GM18868 (cell line): ENCODE measurements around the gene LZTS2.

Experiments
- ATAC-seq: cut with Tn5 transposase; IDR thresholded peaks from one replicate; pipeline ENCODE4 v1.9.1; 2021; ENCODE audit warnings: mild to moderate bottlenecking, moderate library complexity; ENCODE audit not compliant: unreplicated experiment

LZTS2 gene

DNA sequence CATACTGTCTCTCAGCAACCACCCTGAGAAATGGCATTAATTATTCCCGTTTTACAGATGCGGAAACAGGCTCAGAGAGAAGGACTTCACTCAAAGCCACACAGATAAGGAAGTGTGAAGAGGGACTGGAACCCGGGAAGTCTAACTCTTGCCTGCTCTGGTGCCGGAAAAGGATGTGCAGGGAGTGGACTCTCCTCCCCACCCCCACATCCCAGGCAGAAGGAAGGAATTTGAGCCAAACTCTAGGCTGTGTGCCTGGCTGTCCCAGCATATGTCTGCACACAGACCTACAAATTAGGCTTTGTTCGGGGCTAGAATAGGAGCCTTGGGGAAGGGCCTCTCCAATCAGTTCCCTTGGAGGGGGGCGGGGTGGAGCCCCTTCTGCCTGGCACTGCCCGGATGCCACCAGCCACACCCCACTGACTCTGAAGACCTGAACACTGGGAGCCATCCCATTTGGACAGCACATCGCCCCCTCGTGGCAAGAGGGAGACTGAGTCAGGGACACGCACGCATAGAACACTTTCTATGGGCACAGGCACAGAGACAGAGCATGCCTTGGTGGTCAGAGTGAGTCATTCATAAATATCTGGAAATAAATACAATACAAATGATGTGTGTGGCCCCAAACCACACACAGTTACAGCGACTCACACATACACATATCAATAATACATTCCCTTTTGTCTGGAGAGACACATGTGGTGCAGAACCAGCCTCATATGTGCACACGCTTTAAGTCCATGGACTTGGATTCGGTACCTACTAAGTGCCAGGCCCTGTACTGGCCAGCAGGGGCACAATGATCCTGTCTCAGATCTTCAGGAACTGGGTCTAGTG is 13.1 kb downstream of the LZTS2 start:
- peak; percentile 85 for ATAC-seq

DNA sequence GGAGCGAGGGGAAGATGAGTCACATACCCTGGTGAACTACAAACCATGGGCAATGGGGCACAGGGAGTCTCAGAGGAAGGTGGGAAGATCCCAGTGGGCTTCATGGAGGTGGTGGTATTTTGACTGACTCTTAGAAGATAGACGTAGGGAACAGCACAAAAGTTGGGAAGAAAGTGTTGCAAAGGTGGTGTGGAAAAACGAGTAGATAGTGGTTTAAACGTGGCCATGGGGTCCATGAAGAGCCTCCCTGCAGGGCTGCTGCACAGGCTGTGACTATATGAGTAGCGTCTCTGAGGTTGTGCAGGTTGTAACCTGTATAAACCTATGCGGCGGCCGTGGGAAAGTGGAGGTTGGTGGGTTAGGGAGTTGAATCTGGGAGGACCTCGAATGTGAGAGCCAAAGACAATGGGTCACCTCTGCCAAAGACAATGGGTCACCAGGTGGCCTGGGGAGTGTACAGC is 13.8 kb downstream of the LZTS2 start:
- no peak for ATAC-seq

DNA sequence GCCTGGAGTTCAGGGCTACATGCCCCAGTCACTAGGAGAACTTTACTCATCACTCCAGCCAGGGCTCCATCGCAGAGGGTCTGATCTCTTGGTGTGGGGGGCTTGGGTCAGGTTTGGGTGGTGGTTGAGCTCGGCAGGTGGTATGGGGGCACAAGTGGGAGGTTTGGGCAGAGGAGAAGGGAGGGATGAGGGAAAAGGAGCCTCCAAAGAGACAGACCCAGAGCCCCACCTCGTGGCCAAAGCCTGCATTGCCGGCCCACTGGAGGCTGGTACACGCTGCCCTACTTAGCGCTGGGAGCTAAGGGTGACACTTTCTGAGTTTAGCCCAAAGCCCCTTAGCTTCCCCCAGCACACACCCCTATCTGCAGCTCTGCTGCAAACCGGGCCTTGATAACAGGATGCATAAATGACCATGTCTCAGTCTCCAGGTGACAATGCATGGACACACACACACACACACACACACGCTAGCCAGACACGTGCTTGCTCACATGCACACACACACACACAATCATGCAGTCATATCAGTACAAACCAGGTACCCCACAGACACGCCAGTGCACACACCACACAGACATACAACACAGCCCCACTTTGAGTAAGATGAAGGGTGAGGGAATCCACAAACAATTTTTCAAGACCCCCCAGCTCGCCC is 14.7 kb downstream of the LZTS2 start:
- ATAC-seq: no peak

DNA sequence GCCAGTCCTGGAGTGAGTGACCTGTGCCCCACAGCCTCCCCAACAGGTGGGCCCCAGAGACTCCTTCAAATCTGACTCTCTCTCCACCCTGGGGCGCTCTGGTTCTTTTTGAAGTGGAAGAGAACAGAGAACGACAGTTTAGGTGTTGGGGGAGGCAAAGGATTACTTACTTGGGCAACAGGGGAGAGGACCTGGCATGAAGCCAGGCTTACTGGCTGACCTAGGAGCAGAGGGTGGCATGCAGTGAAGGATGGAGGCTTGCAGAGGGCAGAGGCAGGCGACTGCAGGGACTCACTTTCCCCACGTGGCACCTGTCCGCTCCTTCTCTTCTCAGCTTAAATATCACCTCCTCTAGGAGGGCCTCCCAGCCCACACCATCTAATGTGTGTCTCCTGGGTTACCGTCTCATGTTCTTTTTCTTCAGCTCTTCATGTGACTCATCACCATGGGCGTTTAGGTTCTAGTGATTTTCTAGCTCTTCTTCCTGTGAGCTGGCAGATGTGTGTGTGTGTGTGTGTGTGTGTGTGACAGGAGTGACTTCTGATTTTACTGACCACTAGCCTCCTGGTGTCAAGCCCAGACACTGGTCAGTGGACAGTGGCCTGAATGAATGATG is 15.5 kb downstream of the LZTS2 start:
- ATAC-seq: no peak

DNA sequence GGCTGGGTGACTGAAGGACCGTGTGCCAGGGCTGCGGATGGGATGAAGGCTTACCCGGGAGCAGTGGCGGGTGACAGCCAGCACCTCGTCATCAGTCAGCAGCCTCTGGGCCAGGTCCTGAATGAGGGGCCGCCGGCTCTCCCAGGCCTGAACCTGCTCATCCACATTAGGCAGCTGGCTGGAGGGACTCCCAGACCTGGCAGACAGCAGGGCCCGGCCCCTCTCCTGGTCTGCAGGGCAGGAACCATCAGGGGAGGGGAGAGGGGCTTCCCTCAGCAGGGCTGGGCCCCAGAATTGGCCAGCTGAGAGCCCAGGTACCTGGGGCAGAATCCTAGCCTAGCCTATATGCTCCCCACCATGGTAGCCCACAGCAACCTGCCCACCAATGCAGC is 16.0 kb downstream of the LZTS2 start:
- no peak for ATAC-seq

DNA sequence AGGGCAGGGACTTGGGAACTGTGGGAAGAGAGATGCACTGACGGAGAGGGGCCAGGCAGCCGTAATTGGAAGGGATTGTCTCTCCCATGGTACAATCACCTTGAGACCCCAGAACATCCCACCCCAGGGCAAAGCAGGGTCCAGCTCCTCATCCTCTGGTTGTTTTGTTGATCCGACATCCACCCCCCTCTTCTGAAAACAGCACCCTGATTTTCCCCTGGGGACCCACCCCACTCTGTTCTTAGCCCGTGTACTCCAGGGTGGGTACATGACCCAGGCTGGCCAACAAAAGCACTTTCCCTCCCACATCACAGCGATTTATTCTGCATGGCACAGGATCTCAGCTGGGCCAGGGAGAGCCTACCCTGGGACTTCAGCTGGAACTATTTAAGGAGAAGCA is 17.2 kb downstream of the LZTS2 start:
- no peak for ATAC-seq

GRCh38 chr10:101018118-101018599 is 18.6 kb downstream of the LZTS2 start:
- no peak for ATAC-seq

- ATAC-seq: no peak
Observed at GRCh38 chr10:101018600-101019439, 19.2 kb downstream of the LZTS2 start.

DNA sequence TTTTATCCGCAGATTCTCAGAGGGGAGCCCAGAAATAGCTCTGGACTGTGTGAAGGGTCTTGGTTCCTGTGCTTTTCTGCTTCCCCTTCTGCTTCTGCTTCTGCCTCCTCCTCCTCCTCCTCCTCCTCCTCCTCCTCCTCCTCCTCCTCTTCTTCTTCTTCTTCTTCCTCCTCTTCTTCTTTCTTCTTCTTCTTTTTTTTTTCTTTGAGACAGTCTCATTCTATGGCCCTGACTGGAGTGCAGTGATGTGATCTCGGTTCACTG is 19.8 kb downstream of the LZTS2 start:
- no peak for ATAC-seq

GRCh38 chr10:101020427-101021075 is 20.9 kb downstream of the LZTS2 start:
- ATAC-seq: no peak

DNA sequence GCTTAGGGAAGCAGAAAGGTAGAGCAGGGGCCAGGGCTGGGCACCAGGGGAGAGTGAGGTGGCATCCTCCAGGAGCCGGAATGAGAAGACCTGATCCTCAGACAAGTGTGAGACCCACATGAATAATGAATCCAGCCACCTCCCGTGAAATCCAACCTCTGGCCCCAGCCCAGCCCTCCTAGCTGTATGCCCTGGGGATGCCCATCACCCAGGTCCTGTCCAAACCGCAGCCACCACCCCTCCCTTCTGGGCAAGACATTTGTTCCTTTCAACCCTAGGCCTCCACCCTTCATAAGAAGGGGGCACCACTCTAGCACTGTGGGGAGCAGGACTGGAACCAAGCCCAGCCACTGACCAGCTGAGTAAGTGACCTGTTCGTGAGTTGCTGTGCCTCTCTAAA is 21.6 kb downstream of the LZTS2 start:
- no peak for ATAC-seq

DNA sequence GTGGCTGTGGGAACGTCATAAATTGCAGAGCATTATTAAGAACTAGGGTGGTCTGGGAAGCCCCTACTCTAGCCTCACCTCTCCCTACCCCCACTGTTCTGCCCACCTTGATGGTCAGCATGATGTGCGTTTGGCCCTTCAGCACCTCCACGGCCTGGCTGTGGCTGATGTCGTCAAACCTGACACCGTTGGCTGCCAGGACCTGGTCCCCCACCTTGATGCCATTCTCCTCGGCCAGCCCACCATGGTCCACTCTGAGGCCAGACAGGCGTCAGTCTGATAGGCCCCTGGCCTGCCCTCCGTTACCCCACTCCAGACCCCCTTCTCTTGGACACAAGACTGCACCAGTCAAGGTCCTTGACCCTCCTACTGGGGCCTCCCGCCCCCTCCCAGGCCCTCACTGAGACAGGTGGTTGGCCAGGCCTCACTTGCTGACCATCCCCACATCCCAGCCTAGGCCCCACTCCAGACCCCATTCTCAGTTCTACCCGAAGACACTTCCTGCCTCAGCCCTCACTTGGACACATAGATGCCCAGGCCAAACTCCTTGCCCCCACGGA is 22.2 kb downstream of the LZTS2 start:
- ATAC-seq: no peak

DNA sequence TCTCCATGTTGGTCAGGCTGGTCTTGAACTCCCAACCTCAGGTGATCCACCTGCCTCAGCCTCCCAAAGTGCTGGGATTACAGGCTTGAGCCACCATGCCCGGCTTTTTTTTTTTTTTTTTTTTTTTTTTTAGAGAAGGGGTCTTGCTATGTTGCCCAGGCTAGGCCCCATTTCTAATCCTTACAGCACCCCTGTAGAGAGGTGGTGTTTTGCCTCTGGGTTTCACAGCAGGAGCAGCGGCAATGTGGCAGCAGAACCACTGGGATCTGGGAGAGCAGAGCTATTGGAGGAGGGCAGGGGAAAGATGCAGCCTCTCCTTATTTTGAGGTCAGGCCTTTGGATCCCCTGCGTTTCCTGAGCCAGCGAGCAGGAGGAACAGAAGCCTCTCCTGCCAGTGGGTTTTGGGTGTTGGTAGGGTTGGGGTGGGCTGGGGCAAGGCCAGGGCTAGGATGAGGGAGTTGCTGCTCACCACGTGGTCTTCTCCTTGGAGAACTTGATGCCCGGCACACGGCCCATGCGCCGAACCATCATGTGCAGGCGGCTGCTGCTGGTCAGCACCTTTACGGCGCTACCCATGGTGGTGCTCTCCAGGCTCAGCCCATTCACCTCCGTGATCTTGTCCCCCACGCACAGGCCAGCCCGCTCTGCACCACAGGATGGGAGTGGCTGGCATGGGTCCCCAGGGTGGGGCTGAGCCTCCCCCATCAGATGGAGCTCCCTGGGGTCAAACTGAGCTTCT is 23.5 kb downstream of the LZTS2 start:
- ATAC-seq: no peak

DNA sequence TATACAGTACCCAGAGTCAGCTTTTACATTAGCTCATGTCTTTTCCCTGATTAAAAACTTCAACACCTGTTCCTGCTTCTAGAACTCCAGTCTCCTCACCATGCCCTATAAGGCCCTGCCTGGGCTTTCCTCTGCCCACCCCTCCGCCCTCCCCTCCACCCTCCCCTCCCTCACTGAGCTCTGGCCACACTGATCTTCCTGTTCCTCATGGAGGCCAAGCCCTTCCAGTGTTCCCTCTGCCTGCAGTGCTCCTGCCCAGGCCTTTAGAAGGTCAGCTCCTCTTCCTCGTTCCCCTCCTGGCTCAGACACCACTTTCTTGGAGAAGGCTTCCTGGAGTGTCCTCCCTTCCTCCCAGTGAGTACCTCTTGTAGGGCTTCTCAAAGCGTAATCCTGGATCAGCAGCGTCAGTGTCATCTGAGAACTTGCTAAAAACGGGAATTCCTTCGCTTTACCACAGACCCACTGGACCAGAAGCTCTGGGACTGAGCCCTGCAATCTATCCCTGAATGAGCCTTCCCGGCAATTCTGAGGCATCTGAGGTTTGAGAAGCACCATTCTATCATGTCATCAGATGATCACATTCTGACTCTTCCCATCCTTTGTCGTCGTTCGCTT is 27.6 kb downstream of the LZTS2 start:
- ATAC-seq: no peak

DNA sequence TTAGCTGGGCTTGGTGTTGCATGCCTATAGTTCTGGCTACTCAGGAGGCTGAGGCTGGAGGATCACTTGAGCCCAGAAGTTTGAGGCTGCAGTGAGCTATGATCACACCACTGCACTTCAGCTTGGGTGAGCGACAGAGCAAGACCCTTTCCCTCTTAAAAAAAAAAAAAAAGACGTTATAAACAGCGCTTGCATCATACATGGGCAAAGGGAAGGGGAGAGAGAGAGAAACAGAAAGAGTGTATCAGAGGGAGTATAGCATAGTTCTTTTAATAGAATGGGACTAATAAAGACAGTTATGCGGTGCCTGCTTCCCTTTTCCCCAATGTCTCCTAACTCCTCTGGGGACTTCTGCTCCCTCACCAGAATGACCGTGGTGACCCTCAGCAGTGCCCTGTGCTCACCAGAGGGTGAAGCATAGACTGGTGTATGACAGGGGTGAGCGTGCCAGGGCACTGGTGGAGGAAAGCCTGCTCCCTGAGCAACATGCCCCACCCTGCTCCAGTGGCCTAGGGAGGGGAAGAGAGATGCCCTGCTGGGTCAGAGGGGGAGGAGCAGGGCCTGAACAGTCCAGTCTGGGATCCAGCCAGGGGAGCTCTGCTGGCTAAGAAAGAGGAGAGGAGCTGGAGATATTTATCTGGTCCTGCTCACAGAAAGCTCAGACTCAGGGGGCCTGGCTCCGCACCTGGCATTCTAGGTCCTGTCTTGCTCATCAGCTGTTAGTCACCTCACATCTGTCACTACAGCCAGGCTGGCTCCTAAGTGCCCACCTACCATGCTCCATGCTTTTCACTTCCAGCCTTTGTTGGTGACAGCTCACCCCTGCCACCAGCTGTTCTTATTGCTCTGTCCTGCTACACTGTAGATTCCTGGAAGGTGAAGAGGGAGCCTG is 29.1 kb downstream of the LZTS2 start:
- ATAC-seq: no peak

GRCh38 chr10:101029520-101030295 is 30.1 kb downstream of the LZTS2 start:
- ATAC-seq: no peak

DNA sequence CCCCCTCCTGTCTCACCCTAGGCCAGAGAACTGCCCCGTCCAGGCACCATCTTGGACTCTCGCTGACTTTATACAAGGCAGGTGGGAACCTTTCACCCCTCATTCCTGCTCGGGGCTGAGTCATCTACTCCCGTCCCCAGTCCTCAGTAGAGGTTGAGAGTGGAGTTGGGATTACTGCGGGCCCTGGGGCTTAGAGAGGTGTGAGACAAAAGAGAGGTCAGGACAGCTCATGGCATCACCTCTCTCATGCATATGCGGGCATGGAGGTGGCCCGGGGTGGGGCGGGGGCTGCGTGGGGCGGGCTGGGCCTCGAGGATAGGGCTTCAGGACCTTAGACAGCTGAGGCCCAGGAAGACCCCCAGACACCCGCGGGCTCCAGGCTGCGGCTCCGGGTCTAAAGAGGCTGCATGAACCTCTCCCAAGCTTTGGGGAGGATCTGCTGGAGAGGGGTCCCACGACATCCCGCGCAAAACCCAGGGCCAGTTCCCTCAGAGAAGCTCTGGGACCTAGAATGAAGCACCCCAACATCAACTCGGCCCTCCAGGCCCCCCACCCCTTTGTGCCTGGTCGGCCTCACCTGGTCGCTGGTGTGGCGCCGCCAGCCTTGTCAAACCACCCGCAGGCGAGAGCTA is 31.0 kb downstream of the LZTS2 start:
- ATAC-seq: no peak
